ENCODE results near the gene CFAP77. TPM values are rescaled to one million over a fixed set of nuclear protein-coding genes. Genes with fewer than 3 reads are reported as not detected.

The CFAP77 gene
- total RNA-seq, 2 donors from 2014 or later = not detected

GRCh38 chr9:132541870-132542830, 132.1 kb downstream of the CFAP77 start:
- no peaks in the 10 kb centered on the region for H3K9me3 Mint-ChIP-seq
- H3K27ac Mint-ChIP-seq = no peak overlapping the region
- ATAC-seq = no peak
- no peak for DNase-seq (ENCODE audit: low spot score in 2 of 2)
- H3K36me3 Mint-ChIP-seq = no peaks in the 10 kb centered on the region

- no peak for ATAC-seq
- no peak for DNase-seq (ENCODE audit: low spot score in 2 of 2)
- Mint-ChIP-seq H3K36me3 (no peaks in the 10 kb centered on the region), H3K27ac (no peak overlapping the region), H3K9me3 (no peaks in the 10 kb centered on the region)
Measured at GRCh38 chr9:132543251-132543650, 133.2 kb downstream of the CFAP77 start.

- ATAC-seq (no peak), DNase-seq (ENCODE audit: low spot score in 2 of 2) (no peak)
- Mint-ChIP-seq H3K36me3 (no peaks in the 10 kb centered on the region), H3K9me3 (no peaks in the 10 kb centered on the region), H3K27ac (no peak overlapping the region)
Measured at GRCh38 chr9:132543960-132544359, 133.9 kb downstream of the CFAP77 start.

- H3K36me3 Mint-ChIP-seq = no peaks in the 10 kb centered on the region
- ATAC-seq (no peak), DNase-seq (ENCODE audit: low spot score in 2 of 2) (no peak)
- H3K9me3 Mint-ChIP-seq = no peaks in the 10 kb centered on the region
- no peak overlapping the region for H3K27ac Mint-ChIP-seq
Measured at GRCh38 chr9:132545578-132545977, 135.6 kb downstream of the CFAP77 start.

- H3K27ac Mint-ChIP-seq = no peak overlapping the region
- ATAC-seq (peak in 1 of 2 donors; percentile 24), DNase-seq (ENCODE audit: low spot score in 2 of 2) (no peak)
- H3K36me3 Mint-ChIP-seq = no peaks in the 10 kb centered on the region
- no peaks in the 10 kb centered on the region for H3K9me3 Mint-ChIP-seq
Measured at GRCh38 chr9:132546148-132547051, 136.4 kb downstream of the CFAP77 start.

GRCh38 chr9:132547052-132547431, 137.0 kb downstream of the CFAP77 start:
- H3K36me3 Mint-ChIP-seq = no peaks in the 10 kb centered on the region
- DNase-seq (ENCODE audit: low spot score in 2 of 2) (no peak), ATAC-seq (no peak)
- no peaks in the 10 kb centered on the region for H3K9me3 Mint-ChIP-seq
- no peak overlapping the region for H3K27ac Mint-ChIP-seq

GRCh38 chr9:132547436-132547835, 137.4 kb downstream of the CFAP77 start:
- H3K27ac Mint-ChIP-seq = no peak overlapping the region
- no peaks in the 10 kb centered on the region for H3K36me3 Mint-ChIP-seq
- H3K9me3 Mint-ChIP-seq = no peaks in the 10 kb centered on the region
- ATAC-seq (no peak), DNase-seq (ENCODE audit: low spot score in 2 of 2) (no peak)

- ATAC-seq (no peak), DNase-seq (ENCODE audit: low spot score in 2 of 2) (no peak)
- Mint-ChIP-seq H3K9me3 (no peaks in the 10 kb centered on the region), H3K36me3 (no peaks in the 10 kb centered on the region), H3K27ac (peak overlapping the region in 1 of 2 donors; percentile 29)
Measured at GRCh38 chr9:132547976-132548730, 138.1 kb downstream of the CFAP77 start.

GRCh38 chr9:132548751-132549640, 139.0 kb downstream of the CFAP77 start:
- H3K36me3 Mint-ChIP-seq = no peaks in the 10 kb centered on the region
- H3K27ac Mint-ChIP-seq = no peak overlapping the region
- H3K9me3 Mint-ChIP-seq = no peaks in the 10 kb centered on the region
- ATAC-seq (no peak), DNase-seq (ENCODE audit: low spot score in 2 of 2) (no peak)

- Mint-ChIP-seq H3K36me3 (no peaks in the 10 kb centered on the region), H3K27ac (no peak overlapping the region), H3K9me3 (no peaks in the 10 kb centered on the region)
- DNase-seq (ENCODE audit: low spot score in 2 of 2) = no peak
- no peak for ATAC-seq
Measured at GRCh38 chr9:132551556-132551955, 141.5 kb downstream of the CFAP77 start.

GRCh38 chr9:132552041-132552440, 142.0 kb downstream of the CFAP77 start:
- DNase-seq (ENCODE audit: low spot score in 2 of 2) = no peak
- ATAC-seq = no peak
- Mint-ChIP-seq H3K27ac (no peak overlapping the region), H3K9me3 (no peaks in the 10 kb centered on the region), H3K36me3 (no peaks in the 10 kb centered on the region)

- no peak for ATAC-seq
- DNase-seq (ENCODE audit: low spot score in 2 of 2) = no peak
- no peaks in the 10 kb centered on the region for H3K9me3 Mint-ChIP-seq
- no peaks in the 10 kb centered on the region for H3K36me3 Mint-ChIP-seq
- H3K27ac Mint-ChIP-seq = no peak overlapping the region
Measured at GRCh38 chr9:132554755-132555154, 144.7 kb downstream of the CFAP77 start.

GRCh38 chr9:132555528-132555927, 145.5 kb downstream of the CFAP77 start:
- DNase-seq (ENCODE audit: low spot score in 2 of 2) (no peak), ATAC-seq (no peak)
- Mint-ChIP-seq H3K9me3 (no peaks in the 10 kb centered on the region), H3K27ac (no peak overlapping the region), H3K36me3 (no peaks in the 10 kb centered on the region)

- Mint-ChIP-seq H3K27ac (no peak overlapping the region), H3K9me3 (no peaks in the 10 kb centered on the region), H3K36me3 (no peaks in the 10 kb centered on the region)
- ATAC-seq (no peak), DNase-seq (ENCODE audit: low spot score in 2 of 2) (no peak)
Measured at GRCh38 chr9:132556235-132556634, 146.2 kb downstream of the CFAP77 start.

GRCh38 chr9:132556714-132557113, 146.7 kb downstream of the CFAP77 start:
- ATAC-seq (no peak), DNase-seq (ENCODE audit: low spot score in 2 of 2) (no peak)
- Mint-ChIP-seq H3K27ac (no peak overlapping the region), H3K36me3 (no peaks in the 10 kb centered on the region), H3K9me3 (no peaks in the 10 kb centered on the region)

- no peaks in the 10 kb centered on the region for H3K9me3 Mint-ChIP-seq
- DNase-seq (ENCODE audit: low spot score in 2 of 2) = no peak
- H3K36me3 Mint-ChIP-seq = no peaks in the 10 kb centered on the region
Measured at GRCh38 chr9:132557159-132557558, 147.1 kb downstream of the CFAP77 start.

More at GRCh38 chr9:132557159-132557558, 147.1 kb downstream of the CFAP77 start:
- ATAC-seq = no peak
- H3K27ac Mint-ChIP-seq = no peak overlapping the region
